ENCODE data around the gene CD164L2.

DNA sequence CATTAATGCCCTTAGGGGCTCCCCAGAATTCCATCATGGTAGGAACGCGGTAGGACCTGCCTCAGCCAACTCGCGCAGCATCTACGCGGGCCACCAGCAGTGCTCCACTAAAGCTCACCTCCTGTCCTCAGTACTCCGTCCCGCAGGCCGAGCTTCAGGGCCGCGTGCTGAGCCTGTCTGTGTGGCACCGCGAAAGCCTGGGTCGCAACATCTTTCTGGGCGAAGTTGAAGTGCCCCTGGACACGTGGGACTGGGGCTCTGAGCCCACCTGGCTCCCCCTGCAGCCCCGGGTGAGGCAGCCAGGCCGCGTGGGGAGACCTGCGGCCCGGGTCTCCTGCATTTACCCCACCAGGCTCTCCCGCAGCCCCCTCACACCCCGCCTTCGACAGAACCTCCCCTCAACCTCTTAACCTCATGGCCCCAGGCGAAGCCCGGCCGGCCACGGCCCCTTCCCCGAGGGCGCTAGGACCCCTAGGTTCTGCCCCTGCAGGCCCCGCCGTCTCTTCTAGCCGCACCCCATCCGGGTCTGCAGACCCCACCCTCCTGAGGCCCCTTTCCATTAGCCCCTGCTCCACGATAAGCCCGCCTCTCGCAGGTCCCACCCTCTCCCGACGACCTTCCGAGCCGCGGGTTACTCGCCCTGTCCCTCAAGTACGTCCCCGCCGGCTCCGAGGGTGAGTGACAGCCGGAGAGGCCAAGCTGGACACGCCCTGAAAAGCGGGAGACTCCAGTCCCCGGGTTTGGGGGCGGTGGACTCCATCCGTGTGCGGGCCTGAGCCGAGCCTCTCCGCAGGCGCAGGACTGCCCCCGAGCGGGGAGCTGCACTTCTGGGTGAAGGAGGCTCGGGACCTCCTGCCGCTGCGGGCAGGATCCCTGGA lies 32.2 kb downstream of the CD164L2 start:
- no peak for TF ChIP-seq POLR2AphosphoS5 (IDR thresholded peaks at IDR 0.05)
- TF ChIP-seq, protein P1, sequence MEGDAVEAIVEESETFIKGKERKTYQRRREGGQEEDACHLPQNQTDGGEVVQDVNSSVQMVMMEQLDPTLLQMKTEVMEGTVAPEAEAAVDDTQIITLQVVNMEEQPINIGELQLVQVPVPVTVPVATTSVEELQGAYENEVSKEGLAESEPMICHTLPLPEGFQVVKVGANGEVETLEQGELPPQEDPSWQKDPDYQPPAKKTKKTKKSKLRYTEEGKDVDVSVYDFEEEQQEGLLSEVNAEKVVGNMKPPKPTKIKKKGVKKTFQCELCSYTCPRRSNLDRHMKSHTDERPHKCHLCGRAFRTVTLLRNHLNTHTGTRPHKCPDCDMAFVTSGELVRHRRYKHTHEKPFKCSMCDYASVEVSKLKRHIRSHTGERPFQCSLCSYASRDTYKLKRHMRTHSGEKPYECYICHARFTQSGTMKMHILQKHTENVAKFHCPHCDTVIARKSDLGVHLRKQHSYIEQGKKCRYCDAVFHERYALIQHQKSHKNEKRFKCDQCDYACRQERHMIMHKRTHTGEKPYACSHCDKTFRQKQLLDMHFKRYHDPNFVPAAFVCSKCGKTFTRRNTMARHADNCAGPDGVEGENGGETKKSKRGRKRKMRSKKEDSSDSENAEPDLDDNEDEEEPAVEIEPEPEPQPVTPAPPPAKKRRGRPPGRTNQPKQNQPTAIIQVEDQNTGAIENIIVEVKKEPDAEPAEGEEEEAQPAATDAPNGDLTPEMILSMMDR (IDR thresholded peaks at IDR 0.05): no peak

All from transverse colon (tissue), 4 donors.